NCI-H1048 (cell line): Measurements from ENCODE around the gene RAB40C.
"Not testable (repeated sequence)": the region's sequence is repeated elsewhere in the genome, so short reads cannot be mapped to it uniquely, and the experiment has no call there.

Source experiments
- DNase-seq: peaks from one replicate; lab custom pipeline; 2025; lab: John Stamatoyannopoulos, UW

RAB40C gene

DNA sequence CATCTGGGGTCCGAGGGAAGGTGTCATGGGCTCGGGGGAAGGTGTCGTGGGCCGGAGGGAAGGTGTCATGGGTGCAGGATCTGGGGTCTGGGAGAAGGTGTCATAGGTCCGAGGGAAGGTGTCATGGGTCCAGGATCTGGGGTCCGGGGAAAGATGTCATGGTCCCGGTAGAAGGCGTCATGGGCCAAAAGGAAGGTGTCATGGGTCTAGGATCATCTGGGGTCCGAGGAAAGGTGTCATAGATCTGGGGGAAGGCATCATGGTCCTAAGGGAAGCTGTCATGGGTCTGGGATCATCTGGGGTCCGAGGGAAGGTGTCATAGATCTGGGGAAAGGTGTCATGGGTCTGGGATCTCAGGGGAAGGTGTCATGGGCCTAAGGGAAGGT, 942 bp downstream of the RAB40C start:
- no peak for DNase-seq

DNA sequence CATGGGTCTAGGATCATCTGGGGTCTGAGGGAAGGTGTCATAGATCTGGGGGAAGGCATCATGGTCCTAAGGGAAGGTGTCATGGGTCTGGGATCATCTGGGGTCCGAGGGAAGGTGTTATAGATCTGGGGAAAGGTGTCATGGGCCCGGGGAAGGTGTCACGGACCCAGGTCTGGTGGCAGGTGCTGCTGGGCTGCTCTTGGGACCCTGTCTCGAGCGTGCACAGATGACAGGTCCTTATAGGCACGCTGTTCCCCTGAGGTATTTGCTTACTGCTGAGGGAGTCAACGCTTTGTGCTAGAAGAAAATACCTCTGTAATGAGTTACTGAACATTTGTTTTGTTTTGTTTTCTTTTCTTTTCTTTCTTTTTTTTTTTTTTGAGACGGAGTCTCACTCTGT, 1.4 kb downstream of the RAB40C start:
- DNase-seq: no peak

DNA sequence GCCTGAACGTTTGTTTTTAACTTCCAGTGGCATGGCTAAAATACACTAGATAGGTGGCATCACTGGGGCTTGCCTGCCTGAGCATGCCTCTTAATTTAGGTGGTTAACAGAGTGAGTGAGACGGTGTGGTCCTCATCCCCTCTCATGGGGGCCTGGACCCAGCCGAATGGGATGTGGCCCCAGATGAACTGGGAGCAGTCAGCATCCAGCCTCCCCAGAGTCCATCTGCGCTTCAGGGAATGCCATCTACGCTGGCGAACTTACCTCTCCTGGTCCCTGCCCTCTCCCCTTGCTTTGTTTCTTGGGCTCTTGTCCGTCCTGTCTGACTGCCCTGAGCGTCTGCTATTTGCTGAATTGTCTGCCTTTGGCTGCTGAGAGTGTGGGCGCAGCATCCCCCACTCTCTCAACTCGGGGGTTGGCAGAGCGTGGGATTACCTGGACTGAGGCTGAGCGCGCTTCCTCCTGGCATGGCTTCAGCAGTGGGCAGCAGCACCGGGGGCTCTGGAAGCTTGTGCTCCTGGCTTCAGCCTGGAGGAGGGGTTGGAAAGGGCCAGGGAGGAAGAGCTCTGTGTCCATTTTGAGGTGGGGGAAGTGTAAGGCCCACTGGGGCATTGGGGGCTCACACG, 2.1 kb downstream of the RAB40C start:
- DNase-seq: no peak

- DNase-seq: no peak
Measured at GRCh38 chr16:592518-593306, 2.8 kb downstream of the RAB40C start.

GRCh38 chr16:593406-593805, 3.5 kb downstream of the RAB40C start:
- DNase-seq: no peak

GRCh38 chr16:593807-594206, 3.9 kb downstream of the RAB40C start:
- no peak for DNase-seq

DNA sequence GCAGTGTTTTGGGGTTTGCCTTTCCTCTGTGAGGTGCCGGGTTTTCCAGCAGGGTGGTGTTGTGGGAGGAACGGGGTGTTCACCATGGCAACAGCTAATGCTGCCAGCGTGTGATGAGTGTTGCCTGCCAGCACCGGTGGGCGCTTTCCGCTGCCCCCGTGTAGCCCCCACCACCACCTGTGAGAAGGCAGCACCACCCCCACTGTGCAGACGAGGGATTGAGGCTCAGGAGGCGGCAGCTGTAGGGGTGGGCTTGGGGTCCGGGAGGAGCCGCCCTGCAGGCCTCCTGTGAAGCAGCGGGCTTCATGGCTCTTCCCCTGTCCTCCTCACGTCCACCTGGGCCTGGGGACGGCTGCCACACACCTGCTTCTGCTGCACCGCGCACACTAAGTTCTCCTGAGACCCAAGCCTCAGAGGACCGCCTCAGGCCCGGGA, 5.2 kb downstream of the RAB40C start:
- no peak for DNase-seq

DNA sequence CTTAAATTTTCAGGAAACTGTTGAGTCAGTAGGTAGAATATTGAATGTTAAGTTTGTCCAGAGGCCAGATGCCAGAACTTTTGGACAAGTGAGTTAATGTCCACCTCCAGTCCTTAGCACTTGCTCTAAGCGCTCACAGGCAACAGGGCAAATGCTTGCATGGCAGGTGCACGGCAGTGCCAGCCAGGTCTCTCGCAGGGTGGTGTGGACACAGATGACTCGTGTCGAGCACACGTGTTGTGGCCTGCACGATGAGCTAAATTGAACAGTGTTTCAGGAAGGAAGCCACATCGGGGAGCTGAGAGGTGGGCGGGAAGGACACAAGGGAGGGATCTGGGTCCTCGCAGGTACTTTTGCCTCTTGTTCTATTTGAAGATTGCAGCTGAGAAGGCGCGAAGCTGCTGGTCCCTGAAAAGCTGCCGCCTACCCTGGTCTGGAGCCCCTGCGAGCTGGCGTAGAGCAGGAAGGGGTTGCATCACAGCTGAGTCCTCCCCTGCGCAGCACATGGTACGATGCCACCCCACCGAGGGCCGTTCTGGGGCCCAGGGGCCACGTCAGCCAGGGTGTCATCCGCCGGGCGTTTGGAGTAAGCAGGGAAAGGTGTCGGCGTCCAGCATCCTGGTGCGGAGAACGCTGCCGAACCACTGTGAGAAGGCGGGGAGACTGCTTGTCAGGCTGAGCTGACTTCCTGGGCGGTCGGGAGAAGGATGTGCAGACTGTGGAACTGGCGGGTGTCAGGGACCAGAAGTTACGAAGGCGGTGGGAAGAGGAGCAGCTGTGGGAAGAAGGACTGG, 6.3 kb downstream of the RAB40C start:
- DNase-seq: no peak

DNA sequence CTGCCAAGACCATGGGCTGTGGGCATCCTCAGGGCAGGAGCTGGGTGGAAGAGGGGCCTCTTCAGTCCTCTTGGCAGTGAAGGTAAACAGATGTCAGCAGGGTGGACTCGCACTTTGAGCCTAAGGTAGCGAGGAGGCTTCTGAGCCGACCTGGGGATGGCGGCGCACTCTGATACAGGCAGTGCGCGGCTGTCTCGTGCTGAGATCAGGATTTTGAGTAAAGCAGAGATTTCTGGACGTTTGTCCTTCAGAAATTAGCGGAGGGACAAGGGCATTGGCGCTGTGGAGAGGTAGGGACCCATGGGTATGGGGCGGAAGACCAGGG, 6.8 kb downstream of the RAB40C start:
- DNase-seq: no peak

DNA sequence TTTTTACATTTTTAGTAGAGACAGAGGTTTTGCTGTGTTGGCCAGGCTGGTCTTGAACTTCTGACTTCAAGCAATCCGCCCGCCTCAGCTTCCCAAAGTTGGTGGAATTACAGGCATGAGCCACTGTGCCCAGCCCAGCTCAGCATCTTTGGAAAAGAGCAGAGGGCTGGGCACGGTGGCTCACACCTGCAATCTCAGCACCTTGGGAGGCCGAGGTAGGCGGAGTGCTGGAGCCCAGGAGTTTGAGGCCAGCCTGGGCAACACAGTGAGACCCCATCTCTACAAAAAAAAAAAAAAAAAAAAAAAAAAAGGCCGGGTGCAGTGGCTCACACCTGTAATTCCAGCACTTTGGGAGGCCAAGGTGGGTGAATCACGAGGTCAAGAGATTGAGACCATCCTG, 7.8 kb downstream of the RAB40C start:
- not testable (repeated sequence) for DNase-seq

DNA sequence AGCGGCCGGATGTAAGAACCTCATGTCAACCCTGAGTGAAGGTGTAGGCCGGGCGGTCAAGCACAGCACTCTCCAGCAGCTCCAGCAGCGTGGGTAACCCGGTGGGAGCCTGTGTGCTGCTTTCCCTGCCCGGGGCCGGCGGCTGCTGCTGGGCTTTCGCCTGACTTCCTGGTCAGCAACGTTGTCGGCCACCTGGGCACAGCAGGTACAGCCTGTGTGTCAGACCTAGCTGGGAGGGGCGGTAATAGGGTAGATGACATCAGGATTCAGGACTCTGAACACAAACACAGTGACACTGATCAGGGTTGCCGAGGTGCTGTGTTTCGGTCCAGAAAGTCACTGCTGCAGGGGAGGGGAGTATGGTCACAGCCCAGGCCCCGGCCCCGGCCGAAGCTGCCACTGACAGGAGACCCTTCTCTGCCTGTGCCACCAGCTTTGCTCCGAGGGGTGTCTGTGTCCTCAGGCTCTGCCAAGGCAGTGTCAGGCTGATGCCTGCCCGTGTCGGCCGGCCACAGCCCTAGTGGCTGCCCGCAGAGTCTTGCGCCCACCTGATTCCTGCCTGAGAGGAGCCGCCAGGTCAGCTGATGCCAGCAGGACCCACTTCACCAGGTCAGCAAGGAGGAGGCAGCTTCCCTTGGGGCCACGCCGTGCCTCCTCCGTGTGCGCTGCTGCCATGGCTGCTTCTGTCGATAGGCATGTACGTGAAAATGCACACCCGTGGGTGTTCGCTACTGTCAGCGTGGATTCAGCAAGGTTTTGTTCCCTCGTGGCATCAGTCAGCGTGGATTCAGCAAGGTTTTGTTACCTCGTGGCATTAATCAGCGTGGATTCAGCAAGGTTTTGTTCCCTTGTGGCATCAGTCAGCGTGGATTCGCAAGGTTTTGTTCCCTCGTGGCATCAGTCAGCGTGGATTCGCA, 9.2 kb downstream of the RAB40C start:
- DNase-seq: no peak

- DNase-seq: no peak
Measured at GRCh38 chr16:600781-601180, 10.9 kb downstream of the RAB40C start.

DNA sequence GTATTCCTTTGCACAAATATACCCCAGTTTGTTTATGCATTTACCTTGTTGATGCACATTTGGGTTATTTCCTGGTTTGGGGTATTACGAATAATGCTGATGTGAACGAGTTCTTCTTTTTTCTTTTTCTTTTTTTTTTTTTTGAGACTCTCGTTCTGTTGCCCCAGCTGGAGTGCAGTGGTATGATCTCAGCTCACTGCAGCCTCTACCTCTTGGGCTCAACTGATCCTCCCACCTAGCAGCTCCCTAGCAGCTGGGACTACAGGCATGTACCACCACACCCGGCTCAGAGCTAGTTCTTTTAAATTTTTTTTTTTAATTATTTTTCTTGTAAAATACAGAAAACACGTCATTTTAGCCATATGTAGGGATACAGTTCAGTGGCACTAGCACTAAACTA, 14.1 kb downstream of the RAB40C start:
- DNase-seq: no peak

GRCh38 chr16:606656-607307, 16.9 kb downstream of the RAB40C start:
- DNase-seq: no peak

DNA sequence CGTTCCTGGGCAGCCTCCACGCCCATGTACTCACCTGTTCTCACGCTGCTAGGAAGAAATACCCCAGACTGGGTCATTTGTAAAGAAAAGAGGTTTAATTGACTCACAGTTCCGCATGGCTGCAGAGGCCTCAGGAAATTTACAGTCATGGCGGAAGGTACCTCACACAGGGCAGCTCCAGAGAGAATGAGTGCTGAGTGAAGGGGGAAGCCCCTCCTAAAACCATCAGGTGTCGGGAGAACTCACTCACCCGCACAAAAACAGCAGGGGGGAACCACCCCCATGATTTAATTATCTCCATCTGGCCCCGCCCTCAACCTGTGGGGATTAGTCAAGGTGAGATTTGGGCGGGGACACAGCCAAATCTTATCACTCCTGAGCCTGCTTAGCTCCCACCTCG, 18.2 kb downstream of the RAB40C start:
- no peak for DNase-seq

- DNase-seq: no peak
Measured at GRCh38 chr16:609316-609715, 19.4 kb downstream of the RAB40C start.

DNA sequence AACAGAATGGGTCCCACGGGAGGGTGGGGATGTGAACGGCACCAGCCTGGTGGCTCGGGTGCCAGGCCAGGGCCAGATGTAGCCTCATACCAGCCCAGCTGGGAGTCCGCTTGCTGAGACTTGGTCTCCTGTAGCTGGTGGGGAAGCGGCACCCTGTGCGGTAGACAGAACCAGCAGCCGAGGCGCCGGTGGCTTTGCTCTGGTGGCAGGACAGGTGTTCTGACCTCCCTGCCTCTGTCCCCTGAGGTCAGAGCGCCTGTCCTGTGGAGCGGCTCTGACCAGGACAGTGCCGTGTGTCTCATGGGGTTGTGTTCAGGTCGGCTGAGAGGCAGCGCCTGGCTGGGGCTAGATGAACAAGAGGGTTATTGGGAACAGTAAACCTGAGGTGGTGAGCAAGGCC, 20.1 kb downstream of the RAB40C start:
- DNase-seq: no peak

- DNase-seq: no peak
Measured at GRCh38 chr16:610513-611381, 20.9 kb downstream of the RAB40C start.

GRCh38 chr16:615122-615521, 25.3 kb downstream of the RAB40C start:
- no peak for DNase-seq

DNA sequence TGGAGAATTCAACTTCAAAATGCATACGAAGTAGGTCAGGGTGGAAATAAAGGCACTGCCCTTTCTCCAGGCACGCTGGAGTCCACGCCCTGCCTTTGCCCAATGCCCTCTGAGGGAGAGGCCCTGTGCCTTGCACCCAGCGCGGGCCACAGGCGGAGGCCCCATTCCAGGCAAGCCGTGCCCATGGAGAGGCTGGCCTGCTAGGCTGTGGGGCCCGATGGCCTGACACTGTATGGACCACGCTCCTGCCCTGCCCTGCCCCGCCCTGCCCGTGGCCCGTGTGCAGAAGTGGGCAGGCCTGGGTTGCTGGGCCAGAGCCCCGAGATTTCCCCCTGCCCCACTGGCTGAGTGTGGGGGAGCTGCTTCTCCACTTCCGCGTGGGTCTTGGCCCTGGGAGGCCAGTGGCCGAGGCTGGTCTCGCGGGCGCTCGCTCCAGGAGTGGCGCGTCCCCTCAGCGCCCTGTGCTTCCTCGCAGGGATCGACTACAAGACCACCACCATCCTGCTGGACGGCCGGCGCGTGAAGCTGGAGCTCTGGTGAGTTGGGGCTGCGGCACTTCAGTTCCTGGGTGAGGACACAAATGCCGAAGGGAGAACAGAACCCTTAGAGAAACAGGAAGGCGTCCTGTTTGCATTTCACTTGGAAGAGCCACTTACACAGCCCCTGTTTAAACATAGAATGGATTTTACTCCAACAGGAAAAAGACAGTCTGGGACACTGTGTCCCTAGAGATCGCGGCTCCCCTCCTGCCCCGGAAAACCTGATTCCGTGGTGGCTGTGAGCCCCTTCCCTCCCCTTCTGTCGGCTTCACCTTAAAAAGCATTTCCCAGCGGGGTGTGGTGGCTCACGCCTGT, 27.1 kb downstream of the RAB40C start:
- DNase-seq: no peak
